ENCODE results near the gene NYAP2.

NYAP2 gene

DNA sequence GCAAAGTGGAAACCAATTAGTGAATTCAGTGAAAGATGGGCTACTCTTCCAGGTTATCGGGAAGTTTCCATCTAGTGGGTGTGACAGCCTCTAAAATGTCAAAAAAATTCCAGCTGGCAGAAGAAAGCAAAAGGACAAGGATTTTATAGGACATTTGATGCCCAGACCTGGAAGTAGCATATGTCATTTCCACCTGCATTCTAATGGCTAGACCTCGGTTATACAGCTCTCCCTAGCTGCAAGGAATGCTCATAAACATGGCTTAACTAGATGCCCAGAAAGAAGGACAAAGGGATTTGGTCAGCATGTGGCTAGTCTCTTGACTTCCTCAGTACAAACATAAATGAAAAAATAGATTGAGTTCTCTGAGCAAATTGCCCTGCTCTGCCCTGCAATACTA, 215.4 kb downstream of the NYAP2 start:
- Histone ChIP-seq H3K27ac (no peak overlapping the region), H2AFZ (ENCODE audit: low read depth) (no peak overlapping the region), H3K4me3 (IDR thresholded peaks at IDR 0.05; ENCODE audit: insufficient read depth, low read depth, low read length) (no peak overlapping the region), H3K4me1 (ENCODE audit: low read depth, poor library complexity, severe bottlenecking) (no peaks in the 10 kb centered on the region), H3K9ac (no peak overlapping the region), H4K20me1 (ENCODE audit: insufficient read depth) (no peaks in the 10 kb centered on the region), H3K27me3 (ENCODE audit: insufficient read depth, low read depth) (no peaks in the 10 kb centered on the region), H3K79me2 (ENCODE audit: insufficient read depth, low read depth) (no peaks in the 10 kb centered on the region), H3K36me3 (ENCODE audit: insufficient read depth) (no peaks in the 10 kb centered on the region), H3K4me2 (no peak overlapping the region)
- TF ChIP-seq, protein P1, sequence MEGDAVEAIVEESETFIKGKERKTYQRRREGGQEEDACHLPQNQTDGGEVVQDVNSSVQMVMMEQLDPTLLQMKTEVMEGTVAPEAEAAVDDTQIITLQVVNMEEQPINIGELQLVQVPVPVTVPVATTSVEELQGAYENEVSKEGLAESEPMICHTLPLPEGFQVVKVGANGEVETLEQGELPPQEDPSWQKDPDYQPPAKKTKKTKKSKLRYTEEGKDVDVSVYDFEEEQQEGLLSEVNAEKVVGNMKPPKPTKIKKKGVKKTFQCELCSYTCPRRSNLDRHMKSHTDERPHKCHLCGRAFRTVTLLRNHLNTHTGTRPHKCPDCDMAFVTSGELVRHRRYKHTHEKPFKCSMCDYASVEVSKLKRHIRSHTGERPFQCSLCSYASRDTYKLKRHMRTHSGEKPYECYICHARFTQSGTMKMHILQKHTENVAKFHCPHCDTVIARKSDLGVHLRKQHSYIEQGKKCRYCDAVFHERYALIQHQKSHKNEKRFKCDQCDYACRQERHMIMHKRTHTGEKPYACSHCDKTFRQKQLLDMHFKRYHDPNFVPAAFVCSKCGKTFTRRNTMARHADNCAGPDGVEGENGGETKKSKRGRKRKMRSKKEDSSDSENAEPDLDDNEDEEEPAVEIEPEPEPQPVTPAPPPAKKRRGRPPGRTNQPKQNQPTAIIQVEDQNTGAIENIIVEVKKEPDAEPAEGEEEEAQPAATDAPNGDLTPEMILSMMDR (conservative IDR thresholded peaks at IDR 0.05; ENCODE audit: low read depth, low read length), result no peak

DNA sequence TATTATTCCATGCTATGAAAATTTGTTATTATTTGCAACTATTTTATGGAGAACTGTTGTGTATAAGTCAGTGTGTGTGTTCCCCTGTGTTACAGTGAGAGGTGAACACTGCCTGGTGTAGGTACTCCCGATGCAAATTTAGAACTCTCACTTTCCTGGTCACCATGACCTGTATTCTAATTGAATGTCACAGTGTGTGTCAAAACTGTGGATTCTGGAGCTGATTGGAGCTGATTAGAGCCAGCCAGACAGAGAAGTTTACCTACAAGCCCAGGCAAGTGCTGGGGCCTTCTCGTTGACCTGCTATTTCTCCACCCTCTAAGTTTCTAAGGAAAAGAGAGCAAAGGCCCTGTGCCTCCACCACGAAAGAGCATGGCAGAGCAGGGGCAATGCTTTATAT, 216.0 kb downstream of the NYAP2 start:
- no peaks in the 10 kb centered on the region for H4K20me1 ChIP-seq (ENCODE audit: insufficient read depth)
- no peaks in the 10 kb centered on the region for H3K27me3 ChIP-seq (ENCODE audit: insufficient read depth, low read depth)
- no peak overlapping the region for H3K4me2 ChIP-seq
- H3K9ac ChIP-seq, result no peak overlapping the region
- H3K27ac ChIP-seq, result no peak overlapping the region
- no peaks in the 10 kb centered on the region for H3K79me2 ChIP-seq (ENCODE audit: insufficient read depth, low read depth)
- TF ChIP-seq, protein P1 (conservative IDR thresholded peaks at IDR 0.05; ENCODE audit: low read depth, low read length), result no peak
- no peak overlapping the region for H2AFZ ChIP-seq (ENCODE audit: low read depth)
- no peaks in the 10 kb centered on the region for H3K4me1 ChIP-seq (ENCODE audit: low read depth, poor library complexity, severe bottlenecking)
- no peaks in the 10 kb centered on the region for H3K36me3 ChIP-seq (ENCODE audit: insufficient read depth)
- no peak overlapping the region for H3K4me3 ChIP-seq (IDR thresholded peaks at IDR 0.05; ENCODE audit: insufficient read depth, low read depth, low read length)

DNA sequence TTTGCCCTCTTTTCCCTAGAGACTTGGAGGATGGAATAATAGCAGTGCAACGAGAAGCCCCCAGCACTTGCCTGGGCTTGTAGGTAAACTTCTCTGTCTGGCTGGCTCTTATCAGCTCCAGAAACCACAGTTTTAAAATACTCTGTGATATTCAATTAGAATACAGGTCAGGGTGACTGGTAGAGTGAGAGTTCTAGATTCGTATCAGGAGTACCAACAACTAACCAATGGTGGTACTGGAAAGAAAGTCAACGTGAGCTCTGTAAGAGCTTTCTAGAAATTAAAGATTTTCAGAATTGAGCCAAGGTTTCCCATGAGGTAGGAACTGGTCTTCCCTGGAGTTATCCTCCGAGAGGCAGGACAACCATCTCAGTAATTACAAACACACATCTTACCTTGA, 216.9 kb downstream of the NYAP2 start:
- Histone ChIP-seq H3K79me2 (ENCODE audit: insufficient read depth, low read depth) (no peaks in the 10 kb centered on the region), H3K4me1 (ENCODE audit: low read depth, poor library complexity, severe bottlenecking) (no peaks in the 10 kb centered on the region), H2AFZ (ENCODE audit: low read depth) (no peak overlapping the region), H3K36me3 (ENCODE audit: insufficient read depth) (no peaks in the 10 kb centered on the region), H3K4me3 (IDR thresholded peaks at IDR 0.05; ENCODE audit: insufficient read depth, low read depth, low read length) (no peak overlapping the region), H3K27me3 (ENCODE audit: insufficient read depth, low read depth) (no peaks in the 10 kb centered on the region), H3K4me2 (no peak overlapping the region), H3K9ac (no peak overlapping the region), H4K20me1 (ENCODE audit: insufficient read depth) (no peaks in the 10 kb centered on the region), H3K27ac (no peak overlapping the region)
- TF ChIP-seq, protein P1 (conservative IDR thresholded peaks at IDR 0.05; ENCODE audit: low read depth, low read length), result no peak

DNA sequence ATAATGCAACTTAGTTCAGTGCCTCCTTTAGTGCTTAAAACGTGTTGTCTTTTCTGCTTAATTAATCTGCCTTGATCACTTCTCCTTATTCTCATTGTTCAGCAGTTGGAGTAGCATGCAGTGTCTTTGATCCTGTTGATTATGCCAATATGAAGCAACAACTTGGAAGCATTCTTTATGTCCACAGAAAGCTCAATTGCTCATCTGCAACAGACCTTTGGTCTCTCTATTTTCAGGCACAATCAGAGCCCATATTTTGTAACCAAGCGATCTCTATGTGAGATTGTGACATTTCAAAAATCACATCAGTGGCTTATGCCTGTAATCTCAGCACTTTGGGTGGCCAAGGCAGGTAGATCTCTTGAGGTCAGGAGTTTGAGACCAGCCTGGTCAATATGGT, 217.3 kb downstream of the NYAP2 start:
- Histone ChIP-seq H3K79me2 (ENCODE audit: insufficient read depth, low read depth) (no peaks in the 10 kb centered on the region), H2AFZ (ENCODE audit: low read depth) (no peak overlapping the region), H3K27me3 (ENCODE audit: insufficient read depth, low read depth) (no peaks in the 10 kb centered on the region), H3K9ac (no peak overlapping the region), H4K20me1 (ENCODE audit: insufficient read depth) (no peaks in the 10 kb centered on the region), H3K27ac (no peak overlapping the region), H3K4me2 (no peak overlapping the region), H3K4me3 (IDR thresholded peaks at IDR 0.05; ENCODE audit: insufficient read depth, low read depth, low read length) (no peak overlapping the region), H3K36me3 (ENCODE audit: insufficient read depth) (no peaks in the 10 kb centered on the region), H3K4me1 (ENCODE audit: low read depth, poor library complexity, severe bottlenecking) (no peaks in the 10 kb centered on the region)
- TF ChIP-seq, protein P1 (conservative IDR thresholded peaks at IDR 0.05; ENCODE audit: low read depth, low read length), result no peak

DNA sequence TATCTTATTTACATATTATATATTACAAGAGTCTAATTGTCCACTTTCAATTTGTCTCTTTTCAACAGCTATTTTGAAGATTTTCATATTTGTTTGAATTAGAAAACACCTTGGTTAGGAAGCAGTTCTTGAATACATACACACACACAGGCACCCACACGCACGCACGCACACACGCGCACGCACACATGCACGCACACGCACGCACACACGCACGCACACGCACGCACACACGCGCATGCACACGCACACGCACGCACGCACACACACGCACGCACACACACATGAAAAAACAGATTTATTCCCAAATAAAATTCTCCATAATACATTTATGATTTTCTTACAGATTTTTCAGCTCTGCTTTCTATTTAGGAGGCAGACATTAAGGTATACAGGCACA, 220.7 kb downstream of the NYAP2 start:
- Histone ChIP-seq H3K36me3 (ENCODE audit: insufficient read depth) (no peaks in the 10 kb centered on the region), H3K79me2 (ENCODE audit: insufficient read depth, low read depth) (no peaks in the 10 kb centered on the region), H3K4me2 (no peak overlapping the region), H3K27me3 (ENCODE audit: insufficient read depth, low read depth) (no peaks in the 10 kb centered on the region), H3K9ac (no peak overlapping the region), H3K4me3 (IDR thresholded peaks at IDR 0.05; ENCODE audit: insufficient read depth, low read depth, low read length) (no peak overlapping the region), H3K4me1 (ENCODE audit: low read depth, poor library complexity, severe bottlenecking) (no peaks in the 10 kb centered on the region), H2AFZ (ENCODE audit: low read depth) (no peak overlapping the region), H4K20me1 (ENCODE audit: insufficient read depth) (no peaks in the 10 kb centered on the region), H3K27ac (no peak overlapping the region)
- TF ChIP-seq, protein P1 (conservative IDR thresholded peaks at IDR 0.05; ENCODE audit: low read depth, low read length), result no peak

All from KMS-11 (cell line).